ENCODE measurements around the gene ELL2.

- TF ChIP-seq, protein P1, sequence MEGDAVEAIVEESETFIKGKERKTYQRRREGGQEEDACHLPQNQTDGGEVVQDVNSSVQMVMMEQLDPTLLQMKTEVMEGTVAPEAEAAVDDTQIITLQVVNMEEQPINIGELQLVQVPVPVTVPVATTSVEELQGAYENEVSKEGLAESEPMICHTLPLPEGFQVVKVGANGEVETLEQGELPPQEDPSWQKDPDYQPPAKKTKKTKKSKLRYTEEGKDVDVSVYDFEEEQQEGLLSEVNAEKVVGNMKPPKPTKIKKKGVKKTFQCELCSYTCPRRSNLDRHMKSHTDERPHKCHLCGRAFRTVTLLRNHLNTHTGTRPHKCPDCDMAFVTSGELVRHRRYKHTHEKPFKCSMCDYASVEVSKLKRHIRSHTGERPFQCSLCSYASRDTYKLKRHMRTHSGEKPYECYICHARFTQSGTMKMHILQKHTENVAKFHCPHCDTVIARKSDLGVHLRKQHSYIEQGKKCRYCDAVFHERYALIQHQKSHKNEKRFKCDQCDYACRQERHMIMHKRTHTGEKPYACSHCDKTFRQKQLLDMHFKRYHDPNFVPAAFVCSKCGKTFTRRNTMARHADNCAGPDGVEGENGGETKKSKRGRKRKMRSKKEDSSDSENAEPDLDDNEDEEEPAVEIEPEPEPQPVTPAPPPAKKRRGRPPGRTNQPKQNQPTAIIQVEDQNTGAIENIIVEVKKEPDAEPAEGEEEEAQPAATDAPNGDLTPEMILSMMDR (IDR thresholded peaks at IDR 0.05; ENCODE audit: low read length) = no peak
- TF ChIP-seq EZH2 (optimal IDR thresholded peaks at IDR 0.05; ENCODE audit: low read depth, low read length) = no peak
These were observed 26.4 kb upstream of the ELL2 start for GRCh38 chr5:95988094-95988493.
